Natural killer cell (primary cell): ENCODE data around the gene ATAD3B. TPM values are rescaled to one million over a fixed set of nuclear protein-coding genes. Genes with fewer than 3 reads are reported as not detected.
"Not testable (repeated sequence)": the region's sequence is repeated elsewhere in the genome, so short reads cannot be mapped to it uniquely, and the experiment has no call there.

ENCODE experiments used
- ATAC-seq, 3 donors: fragments of 150-1000 bp in 2 of 3; fragments of 200-7000 bp in 1 of 3; cut with Tn5 transposase; 1 replicate in 1 of 3; 2 replicates in 2 of 3; pipeline ENCODE4 v1.10.0; 2021; ENCODE audit warnings: mild to moderate bottlenecking in 2 of 3, moderate library complexity in 2 of 3
- DNase-seq, 2 donors: peaks; one replicate each; pipeline versions ENCODE4 v3.0.0 to v3.0.0-alpha.2; 2013 to 2021; ENCODE audit warnings: mixed read lengths in 1 of 2
- H3K27ac ChIP-seq: one replicate; pipeline ENCODE4 v1.5.1; 2013; ENCODE audit warnings: mild to moderate bottlenecking, low read length
- H3K27me3 ChIP-seq: one replicate; pipeline ENCODE4 v1.6.1; 2013; ENCODE audit warnings: low read length; ENCODE audit not compliant: control insufficient read depth, insufficient read depth
- H3K36me3 ChIP-seq: one replicate; pipeline ENCODE4 v1.6.1; 2013; ENCODE audit warnings: low read length; ENCODE audit not compliant: control insufficient read depth, insufficient read depth
- H3K4me1 ChIP-seq: one replicate; pipeline ENCODE4 v1.6.1; 2013; ENCODE audit warnings: low read length; ENCODE audit not compliant: control insufficient read depth, insufficient read depth
- H3K4me3 ChIP-seq: one replicate; pipeline ENCODE4 v1.5.1; 2013; ENCODE audit warnings: low read length
- H3K9me3 ChIP-seq: one replicate; pipeline ENCODE4 v1.6.1; 2013; ENCODE audit warnings: low read length; ENCODE audit not compliant: control insufficient read depth, insufficient read depth
- H3K27ac Mint-ChIP-seq, 2 donors: one replicate each; pipeline ENCODE4 v1.8.0; 2022; ENCODE audit warnings: mild to moderate bottlenecking in 2 of 2, mixed read lengths in 2 of 2, moderate library complexity in 1 of 2
- H3K27me3 Mint-ChIP-seq, 2 donors: one replicate each; pipeline ENCODE4 v1.8.0; 2022; ENCODE audit warnings: low read depth in 2 of 2, mixed read lengths in 2 of 2
- H3K36me3 Mint-ChIP-seq: one replicate; pipeline ENCODE4 v1.8.0; 2022; ENCODE audit warnings: mixed read lengths
- H3K4me1 Mint-ChIP-seq, 2 donors: one replicate each; pipeline ENCODE4 v1.8.0; 2022; ENCODE audit warnings: mixed read lengths in 2 of 2
- H3K4me3 Mint-ChIP-seq: one replicate; pipeline ENCODE4 v1.8.0; 2022; ENCODE audit warnings: mild to moderate bottlenecking, moderate library complexity, mixed read lengths
- H3K9me3 Mint-ChIP-seq, 2 donors: one replicate each; pipeline ENCODE4 v1.8.0; 2022; ENCODE audit warnings: mixed read lengths in 2 of 2
- WGBS: methylation state at CpG from one replicate; pipeline ENCODE4 v1.1.7; 2013; ENCODE audit warnings: missing lambda C conversion rate; ENCODE audit not compliant: insufficient coverage; 5-methylcytosine and 5-hydroxymethylcytosine counted together
- intact Hi-C: fragments of 100-400 bp; cut with micrococcal nuclease; formaldehyde crosslinking; loops from one replicate; pipeline ENCODE4 v1.14.2; 2022
- total RNA-seq, 4 donors: library from RNA; stranded (reverse); fragments of 120-200 nt in 1 of 4; gene quantifications; one replicate each; pipeline versions ENCODE4 v1.2.3 to v1.2.4, GENCODE V29; 2013 to 2022
- TF ChIP-seq, protein P1 (sequence below): fragments of 200-600 bp; IDR thresholded peaks from one replicate; pipeline ENCODE4 v1.8.0; 2022; ENCODE audit warnings: antibody characterized with exemption

ATAD3B gene
- total RNA-seq, 3 donors from 2014 or later (not counting 1 experiment from before 2014, with no cell fraction given) = 31.9 to 52.4 (median 42.9) TPM

DNA sequence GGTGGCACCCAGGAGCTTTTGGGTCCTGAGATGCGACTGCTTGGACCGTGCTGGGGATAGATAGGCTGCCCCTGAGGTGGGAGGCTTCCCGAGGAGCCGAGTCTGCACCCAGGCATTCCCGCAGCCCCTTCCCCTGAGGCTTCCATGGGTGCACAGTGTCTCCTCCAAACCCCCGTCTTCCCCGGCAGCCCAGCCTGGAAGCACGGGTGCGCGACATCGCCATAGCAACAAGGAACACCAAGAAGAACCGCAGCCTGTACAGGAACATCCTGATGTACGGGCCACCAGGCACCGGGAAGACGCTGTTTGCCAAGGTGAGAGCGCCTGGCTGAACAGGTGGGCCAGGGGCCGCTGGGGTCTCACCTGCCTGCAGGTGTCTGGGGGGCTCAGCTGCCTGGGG lies 52.1 kb downstream of the ATAD3B start:
- H3K9me3 Mint-ChIP-seq, H3K36me3 Mint-ChIP-seq, H3K4me3 ChIP-seq, H3K27ac Mint-ChIP-seq, intact Hi-C loops, ATAC-seq, DNase-seq, H3K27ac ChIP-seq, H3K4me3 Mint-ChIP-seq, H3K27me3 Mint-ChIP-seq, H3K27me3 ChIP-seq, H3K4me1 Mint-ChIP-seq, H3K4me1 ChIP-seq, H3K9me3 ChIP-seq: not testable (repeated sequence)
- WGBS = 97% methylated on average over 16 of the region's 17 CpGs
- peaks cover 20% of the 10 kb centered on the region for H3K36me3 ChIP-seq

DNA sequence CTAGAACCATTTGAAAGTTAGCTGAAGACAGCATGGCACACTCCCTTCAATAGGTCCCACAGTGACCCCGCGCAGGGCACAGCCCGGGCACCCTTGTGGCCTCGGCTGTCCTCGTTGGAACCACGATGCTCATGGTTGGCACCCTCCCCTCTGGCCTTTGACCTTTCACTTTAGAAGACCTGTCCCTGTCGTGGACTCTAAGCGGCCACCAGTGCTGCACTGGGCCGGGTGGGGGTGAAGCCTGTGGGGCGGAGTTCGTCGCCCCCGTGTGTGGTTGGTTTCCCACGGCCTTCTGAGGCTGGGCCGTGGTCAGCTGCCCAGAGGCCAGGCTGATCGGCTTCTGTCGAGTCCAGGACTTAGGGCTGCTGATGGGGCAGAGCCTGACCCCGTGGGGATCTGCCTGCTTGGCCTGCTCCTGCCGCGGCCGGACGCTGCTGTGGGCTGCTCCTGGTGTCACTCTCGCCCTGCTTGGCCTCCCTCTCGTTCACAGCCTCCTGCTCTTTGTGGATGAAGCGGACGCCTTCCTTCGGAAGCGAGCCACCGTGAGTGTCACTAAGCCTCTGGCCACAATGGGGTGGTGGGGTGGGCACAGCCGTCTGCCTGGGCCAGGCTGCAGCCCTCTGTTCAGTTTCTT lies 53.3 kb downstream of the ATAD3B start:
- H3K27me3 ChIP-seq, H3K4me1 Mint-ChIP-seq, H3K9me3 ChIP-seq, H3K4me1 ChIP-seq, H3K27ac Mint-ChIP-seq, H3K9me3 Mint-ChIP-seq, H3K27me3 Mint-ChIP-seq, H3K36me3 Mint-ChIP-seq, DNase-seq, H3K4me3 Mint-ChIP-seq, H3K4me3 ChIP-seq, ATAC-seq, H3K27ac ChIP-seq, intact Hi-C loops: not testable (repeated sequence)
- WGBS = 95% methylated on average over 30 of the region's 30 CpGs
- peaks cover 22% of the 10 kb centered on the region for H3K36me3 ChIP-seq

DNA sequence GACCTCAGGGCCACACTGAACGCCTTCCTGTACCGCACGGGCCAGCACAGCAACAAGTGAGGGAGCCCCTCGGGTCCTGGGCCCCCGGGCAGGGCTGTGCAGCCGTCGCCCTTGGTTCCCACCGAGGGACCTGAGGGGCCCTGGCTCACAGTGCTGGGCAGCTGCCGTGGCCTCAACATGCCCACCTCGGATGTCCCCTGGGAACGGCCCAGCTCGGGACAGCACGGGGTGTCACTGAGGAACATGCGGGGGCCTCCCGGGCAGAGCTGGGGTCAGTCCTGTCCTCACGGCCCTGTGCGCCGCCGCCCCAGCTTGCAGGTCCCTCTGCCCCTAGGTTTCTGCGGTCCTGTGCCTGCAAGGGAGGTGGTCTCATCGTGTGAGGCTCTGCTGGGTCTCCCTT lies 54.9 kb downstream of the ATAD3B start:
- H3K9me3 ChIP-seq, H3K36me3 Mint-ChIP-seq, H3K27me3 ChIP-seq, H3K4me3 ChIP-seq, H3K27ac ChIP-seq, H3K4me3 Mint-ChIP-seq, H3K27me3 Mint-ChIP-seq, H3K9me3 Mint-ChIP-seq, ATAC-seq, DNase-seq, H3K4me1 ChIP-seq, H3K27ac Mint-ChIP-seq, H3K4me1 Mint-ChIP-seq, intact Hi-C loops: not testable (repeated sequence)
- H3K36me3 ChIP-seq = peaks cover 17% of the 10 kb centered on the region
- 98% methylated on average over 18 of the region's 21 CpGs for WGBS

DNA sequence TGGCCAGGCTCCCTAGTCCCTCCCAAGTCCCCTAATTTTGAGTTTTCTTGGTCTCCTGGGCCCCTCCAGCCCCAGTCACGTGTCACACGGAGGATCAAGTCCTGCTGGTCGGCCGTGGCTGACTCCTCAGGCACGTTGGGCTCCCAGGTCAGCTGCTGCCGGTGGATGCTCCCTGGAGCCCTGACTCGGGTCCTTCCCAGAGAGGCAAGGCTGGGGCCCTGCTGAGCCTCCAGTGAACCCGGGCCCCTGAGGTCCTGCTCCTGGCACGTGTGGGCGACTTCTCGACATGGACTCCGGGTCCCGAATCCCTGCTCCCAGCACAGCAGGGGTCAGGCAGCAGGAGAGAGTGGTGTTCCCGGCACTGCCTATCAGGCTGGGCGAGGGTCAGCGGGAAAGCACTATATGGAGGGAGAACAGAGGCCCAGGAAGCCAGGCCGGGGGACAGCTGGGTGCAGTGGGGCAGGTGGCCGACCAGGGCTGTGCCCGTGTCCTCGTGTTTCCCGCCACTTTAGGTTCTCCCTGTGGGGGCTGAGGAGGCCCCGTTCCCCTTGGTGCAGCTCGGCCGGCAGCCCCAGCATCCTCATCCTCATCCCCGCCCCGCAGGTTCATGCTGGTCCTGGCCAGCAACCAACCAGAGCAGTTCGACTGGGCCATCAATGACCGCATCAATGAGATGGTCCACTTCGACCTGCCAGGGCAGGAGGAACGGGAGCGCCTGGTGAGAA lies 55.7 kb downstream of the ATAD3B start:
- no peaks in the 10 kb centered on the region for H3K27me3 ChIP-seq
- no peaks in the 10 kb centered on the region for H3K36me3 Mint-ChIP-seq
- no peaks in the 10 kb centered on the region for H3K27me3 Mint-ChIP-seq
- no peaks in the 10 kb centered on the region for H3K4me1 ChIP-seq
- H3K9me3 ChIP-seq = peaks cover 6% of the 10 kb centered on the region
- no peak overlapping the region for H3K4me3 ChIP-seq
- no peak overlapping the region for H3K4me3 Mint-ChIP-seq
- H3K36me3 ChIP-seq = peaks cover 17% of the 10 kb centered on the region
- no peak overlapping the region for H3K27ac Mint-ChIP-seq
- WGBS = 95% methylated on average over 31 of the region's 31 CpGs
- no peaks in the 10 kb centered on the region for H3K9me3 Mint-ChIP-seq
- no peak overlapping the region for H3K27ac ChIP-seq
- TF ChIP-seq, protein P1, sequence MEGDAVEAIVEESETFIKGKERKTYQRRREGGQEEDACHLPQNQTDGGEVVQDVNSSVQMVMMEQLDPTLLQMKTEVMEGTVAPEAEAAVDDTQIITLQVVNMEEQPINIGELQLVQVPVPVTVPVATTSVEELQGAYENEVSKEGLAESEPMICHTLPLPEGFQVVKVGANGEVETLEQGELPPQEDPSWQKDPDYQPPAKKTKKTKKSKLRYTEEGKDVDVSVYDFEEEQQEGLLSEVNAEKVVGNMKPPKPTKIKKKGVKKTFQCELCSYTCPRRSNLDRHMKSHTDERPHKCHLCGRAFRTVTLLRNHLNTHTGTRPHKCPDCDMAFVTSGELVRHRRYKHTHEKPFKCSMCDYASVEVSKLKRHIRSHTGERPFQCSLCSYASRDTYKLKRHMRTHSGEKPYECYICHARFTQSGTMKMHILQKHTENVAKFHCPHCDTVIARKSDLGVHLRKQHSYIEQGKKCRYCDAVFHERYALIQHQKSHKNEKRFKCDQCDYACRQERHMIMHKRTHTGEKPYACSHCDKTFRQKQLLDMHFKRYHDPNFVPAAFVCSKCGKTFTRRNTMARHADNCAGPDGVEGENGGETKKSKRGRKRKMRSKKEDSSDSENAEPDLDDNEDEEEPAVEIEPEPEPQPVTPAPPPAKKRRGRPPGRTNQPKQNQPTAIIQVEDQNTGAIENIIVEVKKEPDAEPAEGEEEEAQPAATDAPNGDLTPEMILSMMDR = no peak
- ATAC-seq (no peak), DNase-seq (no peak)
- intact Hi-C loops = no loop called here
- no peaks in the 10 kb centered on the region for H3K4me1 Mint-ChIP-seq
